ENCODE results near the gene BMF.
"Not testable (repeated sequence)": the region's sequence is repeated elsewhere in the genome, so short reads cannot be mapped to it uniquely, and the experiment has no call there.

BMF gene

GRCh38 chr15:40137303-40138200 lies 28.9 kb upstream of the BMF start:
- no peaks in the 10 kb centered on the region for H3K36me3 ChIP-seq
- no peaks in the 10 kb centered on the region for H3K27me3 ChIP-seq (ENCODE audit: insufficient read depth, low read depth, severe bottlenecking)
- TF ChIP-seq CTCF (IDR thresholded peaks at IDR 0.05; ENCODE audit: low read depth, low read length): no peak
- no peak overlapping the region for H3K27ac ChIP-seq
- DNase-seq: no peak
- H3K4me3 ChIP-seq (ENCODE audit: low read depth, low read length): no peak overlapping the region
- H3K9me3 ChIP-seq (ENCODE audit: severe bottlenecking): no peaks in the 10 kb centered on the region

GRCh38 chr15:40136470-40137302 lies 28.0 kb upstream of the BMF start:
- Histone ChIP-seq H3K27me3 (ENCODE audit: insufficient read depth, low read depth, severe bottlenecking) (no peaks in the 10 kb centered on the region), H3K27ac (no peak overlapping the region)
- TF ChIP-seq CTCF (IDR thresholded peaks at IDR 0.05; ENCODE audit: low read depth, low read length): no peak

GRCh38 chr15:40135846-40136450 lies 27.3 kb upstream of the BMF start:
- H3K27ac ChIP-seq; H3K36me3 ChIP-seq; H3K9me3 ChIP-seq (ENCODE audit: severe bottlenecking); DNase-seq; H3K27me3 ChIP-seq (ENCODE audit: insufficient read depth, low read depth, severe bottlenecking); H3K4me3 ChIP-seq (ENCODE audit: low read depth, low read length): not testable (repeated sequence)

More at GRCh38 chr15:40136470-40137302, 28.0 kb upstream of the BMF start:
- DNase-seq: peak; percentile 21
- no peak overlapping the region for H3K4me3 ChIP-seq (ENCODE audit: low read depth, low read length)
- H3K36me3 ChIP-seq: no peaks in the 10 kb centered on the region
- H3K9me3 ChIP-seq (ENCODE audit: severe bottlenecking): no peaks in the 10 kb centered on the region

GRCh38 chr15:40134885-40135284 lies 26.2 kb upstream of the BMF start:
- Histone ChIP-seq H3K36me3 (no peaks in the 10 kb centered on the region), H3K27me3 (ENCODE audit: insufficient read depth, low read depth, severe bottlenecking) (no peaks in the 10 kb centered on the region), H3K27ac (no peak overlapping the region), H3K4me3 (ENCODE audit: low read depth, low read length) (no peak overlapping the region), H3K9me3 (ENCODE audit: severe bottlenecking) (no peaks in the 10 kb centered on the region)
- no peak for DNase-seq
- TF ChIP-seq CTCF (IDR thresholded peaks at IDR 0.05; ENCODE audit: low read depth, low read length): no peak

- TF ChIP-seq CTCF (IDR thresholded peaks at IDR 0.05; ENCODE audit: low read depth, low read length): no peak
Observed at GRCh38 chr15:40133544-40133943, 24.9 kb upstream of the BMF start.

More at GRCh38 chr15:40133544-40133943, 24.9 kb upstream of the BMF start:
- no peaks in the 10 kb centered on the region for H3K27me3 ChIP-seq (ENCODE audit: insufficient read depth, low read depth, severe bottlenecking)
- H3K27ac ChIP-seq: no peak overlapping the region
- no peak overlapping the region for H3K4me3 ChIP-seq (ENCODE audit: low read depth, low read length)
- no peak for DNase-seq
- H3K36me3 ChIP-seq: no peaks in the 10 kb centered on the region
- no peaks in the 10 kb centered on the region for H3K9me3 ChIP-seq (ENCODE audit: severe bottlenecking)
